ENCODE data around the gene CCDC197.

The CCDC197 gene

GRCh38 chr14:94021416-94022157 lies 24.5 kb downstream of the CCDC197 start:
- Histone ChIP-seq H3K27me3 (ENCODE audit: insufficient read depth, low read length, poor library complexity, severe bottlenecking) (no peaks in the 10 kb centered on the region), H3K79me2 (ENCODE audit: insufficient read depth, low read length) (no peaks in the 10 kb centered on the region), H2AFZ (ENCODE audit: low read length) (peak overlapping the region; percentile 55), H3K4me2 (ENCODE audit: low read depth, low read length, poor library complexity, severe bottlenecking) (no peak overlapping the region), H3K9ac (ENCODE audit: low read depth, low read length, poor library complexity, severe bottlenecking) (no peak overlapping the region), H3F3A (ENCODE audit: low read depth) (no peaks in the 10 kb centered on the region), H3K36me3 (ENCODE audit: insufficient read depth, low read length) (no peaks in the 10 kb centered on the region), H4K20me1 (ENCODE audit: insufficient read depth, low read length, poor library complexity, severe bottlenecking) (no peaks in the 10 kb centered on the region), H3K9me3 (ENCODE audit: insufficient read depth, low read depth, low read length) (no peaks in the 10 kb centered on the region), H3K4me3 (ENCODE audit: low read length, poor library complexity, severe bottlenecking) (no peak overlapping the region), H3K9me2 (replicated peaks; ENCODE audit: low read depth, low read length) (no peaks in the 10 kb centered on the region), H3K4me1 (ENCODE audit: insufficient read depth, low read length, poor library complexity, severe bottlenecking) (no peaks in the 10 kb centered on the region)
- no peak for TF ChIP-seq CTCF (conservative IDR thresholded peaks at IDR 0.05; ENCODE audit: low read length)
- TF ChIP-seq EZH2phosphoT487 (IDR thresholded peaks at IDR 0.05; ENCODE audit: borderline replicate concordance), result no peak

GRCh38 chr14:94022532-94023411 lies 25.7 kb downstream of the CCDC197 start:
- H3K4me2 ChIP-seq (ENCODE audit: low read depth, low read length, poor library complexity, severe bottlenecking), result no peak overlapping the region
- no peaks in the 10 kb centered on the region for H3K27me3 ChIP-seq (ENCODE audit: insufficient read depth, low read length, poor library complexity, severe bottlenecking)
- H3K4me3 ChIP-seq (ENCODE audit: low read length, poor library complexity, severe bottlenecking), result no peak overlapping the region
- H3K79me2 ChIP-seq (ENCODE audit: insufficient read depth, low read length), result no peaks in the 10 kb centered on the region
- TF ChIP-seq EZH2phosphoT487 (IDR thresholded peaks at IDR 0.05; ENCODE audit: borderline replicate concordance), result no peak
- TF ChIP-seq CTCF (conservative IDR thresholded peaks at IDR 0.05; ENCODE audit: low read length), result no peak
- peak overlapping the region; percentile 55; the same call in 1 of the 2 replicates for H2AFZ ChIP-seq (ENCODE audit: low read length)
- no peaks in the 10 kb centered on the region for H3F3A ChIP-seq (ENCODE audit: low read depth)
- H3K9me2 ChIP-seq (replicated peaks; ENCODE audit: low read depth, low read length), result no peaks in the 10 kb centered on the region
- H3K36me3 ChIP-seq (ENCODE audit: insufficient read depth, low read length), result no peaks in the 10 kb centered on the region
- H3K4me1 ChIP-seq (ENCODE audit: insufficient read depth, low read length, poor library complexity, severe bottlenecking), result no peaks in the 10 kb centered on the region
- H3K9ac ChIP-seq (ENCODE audit: low read depth, low read length, poor library complexity, severe bottlenecking), result no peak overlapping the region
- no peaks in the 10 kb centered on the region for H3K9me3 ChIP-seq (ENCODE audit: insufficient read depth, low read depth, low read length)
- no peaks in the 10 kb centered on the region for H4K20me1 ChIP-seq (ENCODE audit: insufficient read depth, low read length, poor library complexity, severe bottlenecking)

GRCh38 chr14:94024549-94024948 lies 27.4 kb downstream of the CCDC197 start:
- Histone ChIP-seq H3F3A (ENCODE audit: low read depth) (no peaks in the 10 kb centered on the region), H3K9me2 (replicated peaks; ENCODE audit: low read depth, low read length) (no peaks in the 10 kb centered on the region), H3K79me2 (ENCODE audit: insufficient read depth, low read length) (no peaks in the 10 kb centered on the region), H3K4me3 (ENCODE audit: low read length, poor library complexity, severe bottlenecking) (no peak overlapping the region), H3K4me2 (ENCODE audit: low read depth, low read length, poor library complexity, severe bottlenecking) (no peak overlapping the region), H3K36me3 (ENCODE audit: insufficient read depth, low read length) (no peaks in the 10 kb centered on the region), H2AFZ (ENCODE audit: low read length) (no peak overlapping the region), H4K20me1 (ENCODE audit: insufficient read depth, low read length, poor library complexity, severe bottlenecking) (no peaks in the 10 kb centered on the region), H3K9ac (ENCODE audit: low read depth, low read length, poor library complexity, severe bottlenecking) (no peak overlapping the region), H3K9me3 (ENCODE audit: insufficient read depth, low read depth, low read length) (no peaks in the 10 kb centered on the region), H3K4me1 (ENCODE audit: insufficient read depth, low read length, poor library complexity, severe bottlenecking) (no peaks in the 10 kb centered on the region), H3K27me3 (ENCODE audit: insufficient read depth, low read length, poor library complexity, severe bottlenecking) (no peaks in the 10 kb centered on the region)
- TF ChIP-seq EZH2phosphoT487 (IDR thresholded peaks at IDR 0.05; ENCODE audit: borderline replicate concordance) (no peak), CTCF (conservative IDR thresholded peaks at IDR 0.05; ENCODE audit: low read length) (no peak)

All from Loucy (cell line).